Trophoblast cell (in vitro differentiated cells and primary cell): Measurements from ENCODE around the gene SHROOM3.

ENCODE experiments used
- DNase-seq, 2 donors: peaks; one replicate each; pipeline ENCODE4 v3.0.0-alpha.2; 2016
- H2AFZ ChIP-seq: 2 replicates; pipeline ENCODE4 v1.6.1; 2013; ENCODE audit warnings: low read length, moderate library complexity, mild to moderate bottlenecking; ENCODE audit not compliant: insufficient read depth, poor library complexity
- H2AK5ac ChIP-seq: 2 replicates; pipeline ENCODE4 v1.6.1; 2013; ENCODE audit warnings: mild to moderate bottlenecking, low read length
- H2BK120ac ChIP-seq: 2 replicates; pipeline ENCODE4 v1.6.1; 2013; ENCODE audit warnings: low read length, mild to moderate bottlenecking, moderate library complexity; ENCODE audit not compliant: insufficient read depth, poor library complexity
- H2BK12ac ChIP-seq: 2 replicates; pipeline ENCODE4 v1.6.1; 2013; ENCODE audit warnings: mild to moderate bottlenecking, low read length, moderate library complexity
- H2BK5ac ChIP-seq: 2 replicates; pipeline ENCODE4 v1.6.1; 2013; ENCODE audit warnings: low read length, low read depth, moderate library complexity, mild to moderate bottlenecking; ENCODE audit not compliant: poor library complexity
- H3K14ac ChIP-seq: 2 replicates; pipeline ENCODE4 v1.6.1; 2013; ENCODE audit warnings: mild to moderate bottlenecking, low read length
- H3K18ac ChIP-seq: 2 replicates; pipeline ENCODE4 v1.6.1; 2013; ENCODE audit warnings: mild to moderate bottlenecking, low read length
- H3K23ac ChIP-seq: 2 replicates; pipeline ENCODE4 v1.6.1; 2013; ENCODE audit warnings: low read length
- H3K27ac ChIP-seq: 2 replicates; pipeline ENCODE4 v1.5.1; 2013; ENCODE audit warnings: low read depth, mild to moderate bottlenecking, inconsistent platforms, low read length, moderate library complexity
- H3K27me3 ChIP-seq: 2 replicates; pipeline ENCODE4 v1.6.1; 2013; ENCODE audit warnings: inconsistent platforms, mild to moderate bottlenecking, low read length, moderate library complexity; ENCODE audit not compliant: insufficient read depth
- H3K36me3 ChIP-seq, 2 experiments: 1 replicate in 1 of 2; 2 replicates in 1 of 2; pipeline ENCODE4 v1.6.1; 2013; ENCODE audit warnings: low read length in 2 of 2, mild to moderate bottlenecking in 2 of 2, moderate library complexity in 1 of 2; ENCODE audit not compliant: insufficient read depth in 2 of 2, control insufficient read depth in 1 of 2
- H3K4ac ChIP-seq: 2 replicates; pipeline ENCODE4 v1.6.1; 2013; ENCODE audit warnings: low read depth, mild to moderate bottlenecking, low read length, moderate library complexity
- H3K4me1 ChIP-seq, 2 experiments: 1 replicate in 1 of 2; 2 replicates in 1 of 2; pipeline ENCODE4 v1.6.1; 2013; ENCODE audit warnings: low read length in 2 of 2, mild to moderate bottlenecking in 2 of 2, moderate library complexity in 1 of 2; ENCODE audit not compliant: insufficient read depth in 2 of 2, control insufficient read depth in 1 of 2
- H3K4me2 ChIP-seq: 2 replicates; pipeline ENCODE4 v1.6.1; 2013; ENCODE audit warnings: inconsistent platforms, mild to moderate bottlenecking, low read length, moderate library complexity
- H3K4me3 ChIP-seq: 2 replicates; pipeline ENCODE4 v1.5.1; 2013; ENCODE audit warnings: mild to moderate bottlenecking, low read depth, low read length, inconsistent platforms
- H3K79me1 ChIP-seq: one replicate; pipeline ENCODE4 v1.6.1; 2013; ENCODE audit warnings: low read length
- H3K79me2 ChIP-seq: 2 replicates; pipeline ENCODE4 v1.6.1; 2013; ENCODE audit warnings: low read length, mild to moderate bottlenecking; ENCODE audit not compliant: control insufficient read depth, insufficient read depth, poor library complexity
- H3K9ac ChIP-seq: 2 replicates; pipeline ENCODE4 v1.6.1; 2013; ENCODE audit warnings: mild to moderate bottlenecking, low read length
- H3K9me3 ChIP-seq: 2 replicates; pipeline ENCODE4 v1.6.1; 2013; ENCODE audit warnings: low read depth, mild to moderate bottlenecking, control low read depth, inconsistent platforms, low read length; ENCODE audit not compliant: insufficient read depth
- H4K12ac ChIP-seq: 2 replicates; pipeline ENCODE4 v1.6.1; 2013; ENCODE audit warnings: low read depth, mild to moderate bottlenecking, low read length, moderate library complexity
- H4K8ac ChIP-seq: 2 replicates; pipeline ENCODE4 v1.6.1; 2013; ENCODE audit warnings: low read depth, mild to moderate bottlenecking, low read length, moderate library complexity
- H4K91ac ChIP-seq: one replicate; pipeline ENCODE4 v1.6.1; 2013; ENCODE audit warnings: low read depth, mild to moderate bottlenecking, low read length, moderate library complexity
- WGBS: extraction: QIAGEN DNeasy Blood & Tissue Kit; methylation state at CpG from one replicate; pipeline ENCODE4 v1.1.7; 2013; ENCODE audit warnings: missing lambda C conversion rate; ENCODE audit not compliant: insufficient read length, insufficient coverage; ENCODE audit errors: extremely low coverage; 5-methylcytosine and 5-hydroxymethylcytosine counted together

The SHROOM3 gene

DNA sequence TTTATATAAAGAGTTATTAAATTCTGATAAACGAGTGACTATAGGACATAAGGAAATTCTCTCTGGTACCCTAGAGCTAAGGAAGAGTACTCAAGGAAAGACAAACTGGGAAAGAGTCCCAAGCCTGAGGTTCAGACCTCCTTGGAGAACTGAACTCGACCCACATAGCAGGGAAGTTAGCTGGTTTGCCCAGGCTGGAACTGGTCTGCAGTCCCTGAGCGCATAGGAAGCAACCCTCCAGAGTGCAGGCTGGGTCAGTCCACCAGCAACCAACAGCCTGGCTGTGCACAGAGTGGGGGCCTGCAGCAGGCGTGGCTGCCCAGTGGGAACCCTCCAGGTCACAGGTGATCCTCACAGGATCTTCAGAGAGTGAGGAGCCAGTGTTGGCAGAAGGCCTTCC, 348.8 kb downstream of the SHROOM3 start:
- H2AFZ ChIP-seq = no peak overlapping the region
- H3K18ac ChIP-seq = peak overlapping the region; percentile 79
- H3K79me1 ChIP-seq = peaks cover 23% of the 10 kb centered on the region
- H2BK5ac ChIP-seq = peak overlapping the region; percentile 42
- WGBS = no CpG with 5 or more reads among the region's 4 CpGs
- peaks cover 3% of the 10 kb centered on the region for H3K79me2 ChIP-seq
- no peak for DNase-seq
- peaks cover 7 to 10% of the 10 kb centered on the region in 2 experiments for H3K4me1 ChIP-seq
- peaks cover 7% of the 10 kb centered on the region for H3K9me3 ChIP-seq
- H2BK12ac ChIP-seq = peak overlapping the region; percentile 31
- H3K27ac ChIP-seq = peak overlapping the region; percentile 3
- no peak overlapping the region for H3K4me2 ChIP-seq
- H3K14ac ChIP-seq = peak overlapping the region; percentile 70
- H2AK5ac ChIP-seq = peak overlapping the region; percentile 71
- no peak overlapping the region for H3K4me3 ChIP-seq
- peak overlapping the region; percentile 64 for H3K23ac ChIP-seq
- peak overlapping the region; percentile 20 for H2BK120ac ChIP-seq
- no peaks in the 10 kb centered on the region for H3K27me3 ChIP-seq
- H4K8ac ChIP-seq = peak overlapping the region; percentile 23
- peak overlapping the region; percentile 33 for H4K91ac ChIP-seq
- H4K12ac ChIP-seq = peak overlapping the region; percentile 52
- H3K36me3 ChIP-seq = peaks cover 12 to 38% of the 10 kb centered on the region in 2 experiments
- no peak overlapping the region for H3K9ac ChIP-seq
- peak overlapping the region; percentile 25 for H3K4ac ChIP-seq

DNA sequence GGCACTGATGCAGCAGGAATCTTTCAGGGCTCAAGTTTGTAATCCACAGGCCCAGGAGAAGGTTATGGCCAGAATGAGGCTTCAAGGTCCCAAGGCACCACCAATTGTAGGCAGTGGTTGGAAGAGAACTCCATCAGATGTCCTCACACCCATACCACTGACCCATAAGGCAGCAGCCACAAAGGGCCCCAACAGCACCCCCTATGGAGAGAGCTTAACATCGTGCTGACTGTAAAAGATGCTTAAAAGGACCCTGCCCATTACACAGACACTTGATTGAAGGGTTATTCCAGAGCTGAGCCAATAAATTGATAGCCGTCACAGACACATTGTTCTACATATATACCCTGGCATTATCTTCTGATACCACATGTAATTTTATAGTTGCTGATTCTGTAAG, 349.2 kb downstream of the SHROOM3 start:
- Histone ChIP-seq H3K23ac (no peak overlapping the region), H2BK120ac (peak overlapping the region; percentile 20), H3K4ac (peak overlapping the region; percentile 25), H3K9me3 (peaks cover 7% of the 10 kb centered on the region), H3K14ac (peak overlapping the region; percentile 70), H3K4me2 (no peak overlapping the region), H3K27me3 (no peaks in the 10 kb centered on the region), H3K9ac (no peak overlapping the region), H3K27ac (peak overlapping the region; percentile 3), H3K36me3 (peaks cover 10 to 35% of the 10 kb centered on the region in 2 experiments), H2AK5ac (peak overlapping the region; percentile 71), H3K79me2 (peaks cover 2% of the 10 kb centered on the region), H3K18ac (peak overlapping the region; percentile 79), H4K8ac (peak overlapping the region; percentile 23), H3K4me1 (peaks cover 7 to 8% of the 10 kb centered on the region in 2 experiments), H4K12ac (peak overlapping the region; percentile 52), H2BK12ac (peak overlapping the region; percentile 31), H2BK5ac (peak overlapping the region; percentile 42), H2AFZ (no peak overlapping the region), H3K4me3 (no peak overlapping the region), H4K91ac (peak overlapping the region; percentile 33), H3K79me1 (peaks cover 20% of the 10 kb centered on the region)
- no peak for DNase-seq
- no CpG with 5 or more reads among the region's 2 CpGs for WGBS

DNA sequence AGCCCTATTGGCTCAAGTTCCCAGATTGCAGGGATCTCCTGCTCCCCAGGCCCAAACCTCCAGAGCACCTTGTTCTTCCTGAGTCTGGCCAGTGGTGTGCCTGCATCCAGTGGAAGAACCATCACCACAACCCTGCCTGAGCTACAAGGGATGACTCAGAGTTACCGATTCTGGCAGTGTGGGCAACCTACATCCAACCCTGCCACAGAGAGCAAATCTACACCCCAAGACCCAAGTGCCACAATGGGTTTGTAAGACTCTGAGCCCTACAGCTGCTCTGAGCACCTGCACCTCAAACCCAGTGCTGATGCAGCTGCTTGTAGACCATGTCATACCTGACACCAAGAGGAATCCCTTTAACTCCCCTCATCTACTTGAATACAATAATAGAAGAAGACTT, 352.9 kb downstream of the SHROOM3 start:
- H3K79me2 ChIP-seq = peaks cover 2% of the 10 kb centered on the region
- H3K9me3 ChIP-seq = peaks cover 7% of the 10 kb centered on the region
- no peak overlapping the region for H4K91ac ChIP-seq
- H3K14ac ChIP-seq = no peak overlapping the region
- no peak overlapping the region for H2AFZ ChIP-seq
- no peak overlapping the region for H3K4ac ChIP-seq
- H4K12ac ChIP-seq = no peak overlapping the region
- no peaks in the 10 kb centered on the region for H3K27me3 ChIP-seq
- H3K18ac ChIP-seq = no peak overlapping the region
- H2BK5ac ChIP-seq = no peak overlapping the region
- H3K4me2 ChIP-seq = no peak overlapping the region
- no peak overlapping the region for H3K27ac ChIP-seq
- H3K9ac ChIP-seq = no peak overlapping the region
- H3K79me1 ChIP-seq = peaks cover 5% of the 10 kb centered on the region
- no peak overlapping the region for H2BK12ac ChIP-seq
- peaks cover 6 to 22% of the 10 kb centered on the region in 2 experiments for H3K36me3 ChIP-seq
- no peak for DNase-seq
- H2BK120ac ChIP-seq = no peak overlapping the region
- no peak overlapping the region for H4K8ac ChIP-seq
- no peak overlapping the region for H3K23ac ChIP-seq
- H3K4me1 ChIP-seq = peaks cover 4 to 6% of the 10 kb centered on the region in 2 experiments
- no peak overlapping the region for H3K4me3 ChIP-seq
- no CpG with 5 or more reads among the region's 1 CpG for whole genome bisulfite sequencing
- H2AK5ac ChIP-seq = no peak overlapping the region

DNA sequence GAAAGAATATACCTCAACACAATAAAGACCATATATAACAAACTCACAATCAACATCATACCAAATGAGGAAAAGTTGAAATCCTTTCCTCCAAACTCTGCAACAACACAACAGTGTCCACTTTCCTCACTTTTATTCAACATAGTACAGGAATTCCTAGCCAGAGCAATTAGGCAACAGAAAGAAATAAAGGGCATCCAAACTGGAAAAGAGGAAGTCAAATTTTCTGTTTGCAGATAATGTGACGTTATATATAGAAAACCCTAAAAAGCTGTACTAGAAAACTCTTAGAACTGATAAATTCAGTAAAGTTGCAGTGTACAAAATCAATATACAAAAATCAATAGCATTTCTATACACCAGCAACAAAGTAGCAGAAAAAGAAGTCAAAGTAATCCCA, 355.3 kb downstream of the SHROOM3 start:
- Histone ChIP-seq H4K91ac (no peak overlapping the region), H3K4me3 (no peak overlapping the region), H3K79me2 (no peaks in the 10 kb centered on the region)

More for the DNA sequence above, 355.3 kb downstream of the SHROOM3 start:
- Histone ChIP-seq H2BK12ac (no peak overlapping the region), H3K9me3 (peaks cover 7% of the 10 kb centered on the region), H3K27ac (no peak overlapping the region), H2AK5ac (no peak overlapping the region), H3K27me3 (no peaks in the 10 kb centered on the region), H3K4me2 (no peak overlapping the region), H4K12ac (no peak overlapping the region), H2AFZ (no peak overlapping the region), H3K4ac (no peak overlapping the region), H3K79me1 (no peaks in the 10 kb centered on the region), H3K18ac (no peak overlapping the region), H2BK5ac (no peak overlapping the region), H3K9ac (no peak overlapping the region), H3K23ac (no peak overlapping the region), H3K36me3 (peaks cover 6 to 17% of the 10 kb centered on the region in 2 experiments), H3K4me1 (no peaks in the 10 kb centered on the region), H4K8ac (no peak overlapping the region), H3K14ac (no peak overlapping the region), H2BK120ac (no peak overlapping the region)
- DNase-seq = no peak
- no CpG with 5 or more reads among the region's 1 CpG for WGBS
